VCaP (cell line): ENCODE measurements around the gene SMIM27.
"Not testable (repeated sequence)": the region's sequence is repeated elsewhere in the genome, so short reads cannot be mapped to it uniquely, and the experiment has no call there.

ENCODE experiments used
- H3K27ac ChIP-seq: fragments of 450-650 bp; 2 replicates; pipeline ENCODE4 v1.5.1; 2017
- TF ChIP-seq, protein P1 (sequence below): fragments of 450-650 bp; conservative IDR thresholded peaks from 2 replicates; pipeline ENCODE4 v1.5.1; 2017; ENCODE audit warnings: mild to moderate bottlenecking, moderate library complexity

SMIM27 gene

DNA sequence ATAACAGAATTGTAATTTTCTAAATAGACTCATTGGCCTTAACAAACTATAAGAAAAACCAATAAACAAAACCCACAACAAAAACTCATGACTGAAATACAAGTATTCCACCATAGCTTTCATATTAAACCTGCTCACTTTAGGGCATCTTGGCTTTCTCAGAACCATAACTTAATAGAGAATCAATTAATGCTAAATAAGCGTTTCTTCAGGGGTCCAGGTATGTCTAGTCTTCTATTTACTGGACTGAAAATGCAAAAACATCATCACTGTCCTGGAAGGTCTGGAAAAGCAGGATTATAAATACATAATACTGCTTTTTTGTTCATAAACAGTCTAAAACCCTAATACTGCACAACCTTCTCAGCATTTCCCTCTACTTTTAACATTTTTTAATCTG is 6.2 kb upstream of the SMIM27 start:
- H3K27ac ChIP-seq: no peak overlapping the region
- TF ChIP-seq, protein P1, sequence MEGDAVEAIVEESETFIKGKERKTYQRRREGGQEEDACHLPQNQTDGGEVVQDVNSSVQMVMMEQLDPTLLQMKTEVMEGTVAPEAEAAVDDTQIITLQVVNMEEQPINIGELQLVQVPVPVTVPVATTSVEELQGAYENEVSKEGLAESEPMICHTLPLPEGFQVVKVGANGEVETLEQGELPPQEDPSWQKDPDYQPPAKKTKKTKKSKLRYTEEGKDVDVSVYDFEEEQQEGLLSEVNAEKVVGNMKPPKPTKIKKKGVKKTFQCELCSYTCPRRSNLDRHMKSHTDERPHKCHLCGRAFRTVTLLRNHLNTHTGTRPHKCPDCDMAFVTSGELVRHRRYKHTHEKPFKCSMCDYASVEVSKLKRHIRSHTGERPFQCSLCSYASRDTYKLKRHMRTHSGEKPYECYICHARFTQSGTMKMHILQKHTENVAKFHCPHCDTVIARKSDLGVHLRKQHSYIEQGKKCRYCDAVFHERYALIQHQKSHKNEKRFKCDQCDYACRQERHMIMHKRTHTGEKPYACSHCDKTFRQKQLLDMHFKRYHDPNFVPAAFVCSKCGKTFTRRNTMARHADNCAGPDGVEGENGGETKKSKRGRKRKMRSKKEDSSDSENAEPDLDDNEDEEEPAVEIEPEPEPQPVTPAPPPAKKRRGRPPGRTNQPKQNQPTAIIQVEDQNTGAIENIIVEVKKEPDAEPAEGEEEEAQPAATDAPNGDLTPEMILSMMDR: no peak

DNA sequence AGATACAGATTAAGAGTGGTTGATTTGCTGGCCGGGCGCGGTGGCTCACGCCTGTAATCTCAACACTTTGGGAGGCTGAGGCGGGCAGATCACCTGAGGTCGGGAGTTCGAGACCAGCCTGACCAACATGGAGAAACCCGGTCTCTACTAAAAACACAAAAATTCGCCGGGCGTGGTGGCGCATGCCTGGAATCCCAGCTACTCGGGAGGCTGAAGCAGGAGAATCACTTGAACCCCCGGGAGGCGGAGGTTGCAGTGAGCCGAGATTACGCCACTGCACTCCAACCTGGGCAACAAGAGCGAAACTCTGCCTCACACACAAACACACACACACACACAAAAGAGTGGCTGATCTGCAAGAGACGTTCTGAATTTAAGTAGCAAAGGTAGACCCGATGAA is 3.9 kb upstream of the SMIM27 start:
- not testable (repeated sequence) for H3K27ac ChIP-seq

DNA sequence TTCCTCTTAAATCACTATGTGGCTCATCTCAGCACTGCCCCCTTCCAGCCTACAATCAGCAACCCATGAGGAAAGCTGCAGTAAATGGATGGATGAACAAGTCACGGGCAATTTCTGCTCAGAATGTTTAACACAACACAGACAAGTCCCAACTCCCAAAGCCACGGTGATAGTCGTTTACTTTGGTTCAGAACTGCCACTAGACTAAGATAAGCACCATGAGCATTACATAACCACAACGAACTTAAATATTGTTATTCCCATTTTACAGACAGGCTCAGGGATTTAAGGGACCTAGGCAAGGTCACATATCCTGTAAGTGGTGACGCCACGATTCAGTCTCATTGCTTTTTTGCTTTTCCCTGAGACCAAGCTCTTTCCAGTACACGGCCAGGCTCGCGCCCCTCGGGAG is 2.0 kb upstream of the SMIM27 start:
- H3K27ac ChIP-seq: peak overlapping the region; percentile 91
- TF ChIP-seq, protein P1: 0 out of 2 replicates have a peak, but pooled peaks have one; percentile 8

DNA sequence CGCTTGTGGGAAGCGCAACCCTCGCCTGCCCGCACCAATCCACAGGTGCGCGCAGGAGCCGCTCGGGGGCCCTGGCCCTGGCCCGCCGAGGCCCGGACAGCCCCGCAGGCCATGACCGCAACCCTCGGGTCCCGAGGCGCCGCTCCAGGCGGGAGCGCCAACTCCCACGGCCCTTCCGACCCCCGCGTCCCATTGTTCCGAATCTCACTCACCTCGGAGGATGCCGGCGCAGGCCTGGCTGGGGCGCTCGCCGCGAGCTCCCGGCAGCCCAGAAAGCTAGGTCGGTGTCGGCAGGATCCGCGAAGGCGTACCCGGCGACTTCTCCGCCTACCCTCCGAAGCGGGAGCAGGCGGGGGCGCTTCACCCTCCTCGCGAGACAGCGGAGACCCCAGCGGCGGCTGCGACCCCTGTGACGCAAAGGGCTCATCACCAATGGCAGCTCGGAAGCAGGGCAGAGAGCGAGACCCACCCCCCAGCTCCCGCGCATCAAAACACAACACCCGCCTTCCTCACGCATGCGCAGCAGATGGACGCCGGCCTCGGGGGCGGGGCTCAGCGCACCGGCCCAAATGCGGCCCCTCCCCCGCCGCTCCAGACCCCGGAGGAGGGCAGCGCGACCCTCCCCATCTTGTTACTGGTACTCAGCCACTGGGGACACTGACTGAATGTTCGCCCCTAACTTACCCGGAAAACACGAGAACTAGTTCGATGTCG is 1.4 kb upstream of the SMIM27 start:
- H3K27ac ChIP-seq: peak overlapping the region; percentile 91
- TF ChIP-seq, protein P1: peak; percentile 22; the same call in 1 of the 2 replicates

DNA sequence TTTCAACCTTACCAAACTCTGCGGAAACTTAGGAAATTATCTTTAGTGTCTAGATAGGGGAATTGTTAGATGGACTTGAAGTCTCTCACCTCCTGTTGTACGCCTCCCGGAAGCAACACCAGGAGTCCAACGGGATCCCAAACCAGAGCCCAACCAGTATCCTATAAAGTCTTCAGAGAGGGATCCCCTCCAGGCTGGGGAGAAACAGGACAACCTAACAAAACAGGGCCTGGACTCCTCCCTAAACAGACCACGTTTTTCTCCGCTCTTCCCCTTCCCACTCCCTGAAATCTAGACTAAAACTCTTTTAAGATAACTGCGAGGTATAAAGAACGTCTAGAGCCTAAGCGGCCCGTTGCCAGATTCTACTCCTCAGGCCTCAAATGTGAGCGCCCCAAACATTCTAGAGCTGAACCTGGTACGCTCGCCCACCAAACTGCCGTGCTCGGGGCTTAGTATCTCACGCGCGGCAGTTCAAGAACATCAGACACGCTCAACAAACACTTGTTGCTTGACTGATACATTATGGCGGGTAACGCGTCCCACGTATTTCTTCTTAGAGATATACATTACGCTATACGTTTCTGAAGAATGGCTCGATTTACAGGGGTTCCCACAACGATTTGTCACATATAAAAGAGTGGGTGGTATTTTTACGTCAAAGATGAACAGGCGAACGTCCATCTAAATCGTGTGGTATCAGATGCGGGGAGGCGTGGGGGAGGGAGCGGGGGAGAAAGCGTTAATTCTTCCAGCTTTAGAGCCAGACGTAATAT is 663 bp upstream of the SMIM27 start:
- H3K27ac ChIP-seq: peak overlapping the region; percentile 91
- TF ChIP-seq, protein P1: no peak

DNA sequence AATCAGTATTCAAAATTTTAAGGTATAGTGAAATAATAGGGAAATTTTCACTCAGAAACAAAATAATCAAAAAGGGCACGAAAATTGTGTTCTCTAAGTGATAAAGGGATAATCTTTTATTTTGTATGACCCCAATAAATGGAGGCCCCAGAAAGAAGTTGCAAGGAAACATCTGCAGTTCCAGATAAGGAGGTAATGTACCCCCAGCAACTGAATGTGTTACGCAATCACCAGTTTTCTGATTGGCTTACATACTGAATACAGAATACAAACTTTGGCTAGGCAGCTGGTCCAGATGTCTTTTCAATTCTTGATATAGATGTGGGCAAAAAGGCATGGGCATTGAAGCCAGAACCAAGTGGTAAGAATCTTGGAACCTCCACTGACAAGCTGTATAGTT is 2.0 kb downstream of the SMIM27 start:
- TF ChIP-seq, protein P1: no peak
- 0 out of 2 replicates have a peak overlapping the region, but pooled peaks have one; percentile 91 for H3K27ac ChIP-seq

DNA sequence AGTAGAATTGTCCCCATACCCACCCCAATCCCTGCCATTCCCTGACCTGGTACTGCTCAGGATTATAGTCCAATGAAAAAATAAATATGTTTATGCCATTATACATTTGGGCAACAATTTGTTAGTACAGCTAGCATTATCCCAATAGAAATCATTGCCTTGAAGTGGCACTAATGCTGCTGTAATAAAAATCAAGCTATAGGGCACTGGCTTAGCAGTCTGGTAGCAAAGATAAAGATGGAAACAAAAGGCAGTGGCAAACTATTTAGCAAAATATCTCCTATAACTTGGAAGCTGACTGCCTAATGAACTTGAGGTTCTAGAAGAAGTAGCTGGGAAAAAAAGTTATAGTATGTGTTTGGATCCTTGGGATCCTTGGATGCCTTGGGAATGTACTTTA is 2.5 kb downstream of the SMIM27 start:
- TF ChIP-seq, protein P1: no peak
- H3K27ac ChIP-seq: no peak overlapping the region
